NB4 (cell line): Measurements from ENCODE around the gene ATAD1.

Source experiments
- CTCF ChIP-seq: IDR thresholded peaks from one replicate; pipeline ENCODE4 v1.5.1; 2012; ENCODE audit warnings: low read depth, low read length
- POLR2A ChIP-seq: IDR thresholded peaks from 2 replicates; pipeline ENCODE4 v1.6.1; 2011; ENCODE audit warnings: mild to moderate bottlenecking; ENCODE audit not compliant: insufficient read length; ENCODE audit errors: extremely low read depth

- no peak for TF ChIP-seq CTCF
- TF ChIP-seq POLR2A: no peak
Measured at GRCh38 chr10:87799860-87800259, 18.2 kb downstream of the ATAD1 start.
